HepG2 (cell line): Measurements from ENCODE around the gene PCED1B. TPM values are rescaled to one million over a fixed set of nuclear protein-coding genes. Genes with fewer than 3 reads are reported as not detected.

Source experiments
- ATAC-seq: fragments of 200-7000 bp; cut with Tn5 transposase; 3 replicates; pipeline ENCODE4 v1.9.1; 2020; ENCODE audit warnings: mild to moderate bottlenecking, moderate library complexity
- BruUV-seq: library from RNA; stranded (reverse); fragments of 400-500 nt; replicated peaks from 2 replicates; lab custom pipeline; 2021; lab: Mats Ljungman, UMichigan
- CTCF ChIA-PET: fragments of 300-600 bp; formaldehyde crosslinking; extraction: SDS; loops from one replicate; lab custom pipeline; 2021; ENCODE audit warnings: low total read pairs, inconsistent platforms, low intra/inter-chr PET ratio; lab: Yijun Ruan, JAX
- POLR2A ChIA-PET: fragments of 350-600 bp; sonication (Branson Sonifier 250); formaldehyde crosslinking; loops from one replicate; lab custom pipeline; 2020; ENCODE audit warnings: antibody characterized with exemption, inconsistent platforms; lab: Yijun Ruan, JAX
- DNase-seq: peaks from one replicate; pipeline ENCODE4 v3.0.0-alpha.2; 2015; ENCODE audit warnings: low spot score
- FAIRE-seq: peaks from 3 replicates; lab custom pipeline; 2011; peaks lifted over from hg19 to GRCh38; lab: Jason Lieb, UNC
- H2AFZ ChIP-seq: one replicate; pipeline ENCODE4 v1.6.1; 2011; ENCODE audit warnings: low read length, inconsistent platforms
- H3K27ac ChIP-seq: fragments of 300-600 bp; 3 replicates; pipeline ENCODE4 v1.8.0; 2011; ENCODE audit warnings: mixed run types, mild to moderate bottlenecking, mixed read lengths, low read length, inconsistent platforms; ENCODE audit not compliant: insufficient read depth; ENCODE audit errors: extremely low read length
- H3K27me3 ChIP-seq, 2 experiments: fragments of 200-600 bp in 1 of 2; 2 replicates in 1 of 2; 3 replicates in 1 of 2; pipeline versions ENCODE4 v1.6.0 to v1.8.0; 2011; ENCODE audit warnings: low read length in 2 of 2, mild to moderate bottlenecking in 2 of 2, moderate library complexity in 2 of 2, inconsistent platforms in 1 of 2; ENCODE audit not compliant: insufficient read depth in 2 of 2, control insufficient read depth in 1 of 2
- H3K36me3 ChIP-seq, 2 experiments: fragments of 200-600 bp in 1 of 2; replicated peaks in 1 of 2; 2 replicates in 1 of 2; 3 replicates in 1 of 2; pipeline versions ENCODE4 v1.5.1 to v1.8.0; 2011; ENCODE audit warnings: low read length in 2 of 2, inconsistent platforms in 1 of 2; ENCODE audit not compliant: insufficient read depth in 2 of 2, control insufficient read depth in 1 of 2
- H3K4me1 ChIP-seq: 2 replicates; pipeline ENCODE4 v1.5.1; 2012; ENCODE audit warnings: low read length, inconsistent platforms; ENCODE audit not compliant: insufficient read depth
- H3K4me2 ChIP-seq: 2 replicates; pipeline ENCODE4 v1.6.0; 2011; ENCODE audit warnings: low read depth, low read length, inconsistent platforms
- H3K4me3 ChIP-seq, 3 experiments: fragments of 200-600 bp in 1 of 3; sonication (generic), shearing (Covaris generic) in 1 of 3; replicated peaks in 1 of 3; 2 replicates each; pipeline ENCODE4 v1.5.1; 2011 to 2016; ENCODE audit warnings: low read length in 3 of 3, inconsistent platforms in 2 of 3, low read depth in 2 of 3, mild to moderate bottlenecking in 2 of 3, control low read depth in 1 of 3, mixed read lengths in 1 of 3; ENCODE audit not compliant: insufficient read depth in 1 of 3
- H3K79me2 ChIP-seq: one replicate; pipeline ENCODE4 v1.6.1; 2011; ENCODE audit warnings: low read length, inconsistent platforms; ENCODE audit not compliant: insufficient read depth
- H3K9ac ChIP-seq: 2 replicates; pipeline ENCODE4 v1.6.0; 2011; ENCODE audit warnings: mild to moderate bottlenecking, low read depth, low read length, inconsistent platforms; ENCODE audit not compliant: insufficient read depth
- H3K9me3 ChIP-seq: 2 replicates; pipeline ENCODE4 v1.5.1; 2012; ENCODE audit warnings: mild to moderate bottlenecking, low read length
- H4K20me1 ChIP-seq: 2 replicates; pipeline ENCODE4 v1.6.0; 2011; ENCODE audit warnings: inconsistent platforms, mild to moderate bottlenecking, low read length, moderate library complexity; ENCODE audit not compliant: insufficient read depth
- ADNP ChIP-seq: sonication (generic); formaldehyde crosslinking; IDR thresholded peaks from 2 replicates; pipeline ENCODE4 v1.4.0; 2020; ENCODE audit warnings: missing genetic modification reagents
- ARNTL ChIP-seq: sonication (generic); formaldehyde crosslinking; IDR thresholded peaks from 2 replicates; pipeline ENCODE4 v1.4.0; 2020; ENCODE audit warnings: mild to moderate bottlenecking, missing genetic modification reagents
- CTCF ChIP-seq: sonication (generic); formaldehyde crosslinking; IDR thresholded peaks from 2 replicates; pipeline ENCODE4 v1.5.0; 2020; ENCODE audit warnings: mild to moderate bottlenecking, missing genetic modification reagents, moderate library complexity
- HOXA9 ChIP-seq: sonication (generic); formaldehyde crosslinking; IDR thresholded peaks from 2 replicates; pipeline ENCODE4 v1.8.1; 2022; ENCODE audit warnings: missing genetic modification reagents, mild to moderate bottlenecking, moderate library complexity, borderline replicate concordance
- MLX ChIP-seq: IDR thresholded peaks from 2 replicates; pipeline ENCODE4 v1.6.1; 2016
- MTF1 ChIP-seq: sonication (generic); formaldehyde crosslinking; IDR thresholded peaks from 2 replicates; pipeline ENCODE4 v1.5.0; 2020; ENCODE audit warnings: missing genetic modification reagents
- PRMT3 ChIP-seq: sonication (generic); formaldehyde crosslinking; IDR thresholded peaks from 2 replicates; pipeline ENCODE4 v1.8.1; 2022; ENCODE audit warnings: low read depth, mild to moderate bottlenecking, moderate library complexity, missing genetic modification reagents, borderline replicate concordance
- SP4 ChIP-seq: sonication (generic); formaldehyde crosslinking; IDR thresholded peaks from 2 replicates; pipeline ENCODE4 v1.8.1; 2023; ENCODE audit warnings: mild to moderate bottlenecking, missing genetic modification reagents
- ZBTB7A ChIP-seq: sonication (generic); formaldehyde crosslinking; IDR thresholded peaks from 2 replicates; pipeline ENCODE4 v1.8.0; 2022; ENCODE audit warnings: mild to moderate bottlenecking, missing genetic modification reagents
- ZFP36 ChIP-seq: fragments of 150-350 bp; IDR thresholded peaks from 2 replicates; pipeline ENCODE4 v1.6.1; 2018; ENCODE audit warnings: borderline replicate concordance, low read length, low read depth; ENCODE audit not compliant: partially characterized antibody
- ZNF318 ChIP-seq: sonication (generic); formaldehyde crosslinking; IDR thresholded peaks from 2 replicates; pipeline ENCODE4 v1.4.0; 2020; ENCODE audit warnings: mild to moderate bottlenecking, missing genetic modification reagents
- ZNF629 ChIP-seq: sonication (generic); formaldehyde crosslinking; conservative IDR thresholded peaks from 2 replicates; pipeline ENCODE4 v1.5.0; 2020; ENCODE audit warnings: missing genetic modification reagents
- WGBS: methylation state at CpG from one replicate; pipeline ENCODE4 v1.1.6; 2017; ENCODE audit warnings: low lambda C conversion rate; 5-methylcytosine and 5-hydroxymethylcytosine counted together
- in situ Hi-C: cut with HindIII; loops from 2 replicates; pipeline ENCODE4 v1.10.0; 2017; ENCODE audit warnings: low pct_unique_long_range_greater_than_20kb; ENCODE audit not compliant: extremely low pct_ligation_motif_present
- intact Hi-C: fragments of 100-400 bp; cut with micrococcal nuclease; formaldehyde crosslinking; loops from one replicate; pipeline ENCODE4 v1.10.0; 2022; ENCODE audit not compliant: unreplicated experiment
- polyA plus RNA-seq, 8 experiments: library from polyadenylated mRNA; depleted of rRNA in 3 of 8; stranded (reverse) in 7 of 8; unstranded in 1 of 8; fragments of >200 nt; fragmentation: Illumina TruSeq in 4 of 8; extraction: Trizol in 4 of 8; gene quantifications; 2 replicates each; pipeline versions ENCODE4 v1.2.1 to v1.2.3, GENCODE V29; 2011 to 2016; ENCODE audit warnings: low read depth in 4 of 8, missing spikeins in 1 of 8, mixed read lengths in 1 of 8; ENCODE audit not compliant: insufficient read depth in 1 of 8
- total RNA-seq, 5 experiments: library from RNA; depleted of rRNA; stranded (reverse); fragments of >200 nt; fragmentation: Illumina TruSeq; extraction: Trizol; gene quantifications; 2 replicates each; pipeline ENCODE4 v1.2.3, GENCODE V29; 2016; ENCODE audit warnings: low read depth in 1 of 5

The PCED1B gene
- total and polyA plus RNA-seq, 2 of the 13 experiments (the other 11 are each of a cell fraction or from before 2014, with no cell fraction given), result 0.11 to 0.37 TPM

- WGBS, result 4% methylated on average over 2 of the region's 2 CpGs
- FAIRE-seq, result no peak
- Histone ChIP-seq H2AFZ (no peak overlapping the region), H3K4me2 (no peak overlapping the region), H3K9ac (no peak overlapping the region), H3K9me3 (no peaks in the 10 kb centered on the region), H3K79me2 (no peaks in the 10 kb centered on the region), H3K4me3 (no peak overlapping the region), H3K27me3 (peaks cover 0 to 15% of the 10 kb centered on the region in 2 experiments; a peak in 3 of 5 replicates), H4K20me1 (no peaks in the 10 kb centered on the region), H3K36me3 (no peaks in the 10 kb centered on the region), H3K4me1 (no peaks in the 10 kb centered on the region), H3K27ac (no peak overlapping the region)
- no peak for DNase-seq
- in situ Hi-C loops (no loop called here), intact Hi-C loops (no loop called here)
- CTCF ChIA-PET, result no interaction called here
- ATAC-seq, result no peak
- POLR2A ChIA-PET, result no interaction called here
- BruUV-seq, result no TSS peak
- no peak for TF ChIP-seq ZBTB7A (CRISPR knock-in tag)
- no peak for TF ChIP-seq SP4 (CRISPR knock-in tag)
- no peak for TF ChIP-seq CTCF (CRISPR knock-in tag)
- no peak for TF ChIP-seq ADNP (CRISPR knock-in tag)
- no peak for TF ChIP-seq ARNTL (CRISPR knock-in tag)
- TF ChIP-seq PRMT3 (CRISPR knock-in tag), result no peak
- TF ChIP-seq ZFP36, result no peak
- TF ChIP-seq ZNF318 (CRISPR knock-in tag), result no peak
- no peak for TF ChIP-seq MTF1 (CRISPR knock-in tag)
- TF ChIP-seq HOXA9, result no peak
- no peak for TF ChIP-seq ZNF629 (CRISPR knock-in tag)
- TF ChIP-seq MLX (CRISPR knock-in tag), result no peak
Observed at GRCh38 chr12:47110011-47110541, 30.7 kb downstream of the PCED1B start.
